H4 (cell line): ENCODE measurements around the gene RAET1L. TPM values are rescaled to one million over a fixed set of nuclear protein-coding genes. Genes with fewer than 3 reads are reported as not detected.
"Not testable (repeated sequence)": the region's sequence is repeated elsewhere in the genome, so short reads cannot be mapped to it uniquely, and the experiment has no call there.

Experiments
- DNase-seq: peaks from one replicate; pipeline ENCODE4 v3.0.0-alpha.2; 2015; ENCODE audit warnings: low spot score
- total RNA-seq: library from RNA; depleted of rRNA; stranded (reverse); fragments of >200 nt; shearing (Covaris generic); gene quantifications from 2 replicates; pipeline ENCODE4 v1.2.3, GENCODE V29; 2014

The RAET1L gene
- total RNA-seq, 1 experiment from 2014 or later, result not detected

- DNase-seq, result no peak
These were observed 19.4 kb upstream of the RAET1L start for GRCh38 chr6:150044621-150045145.

- no peak for DNase-seq
These were observed 18.4 kb upstream of the RAET1L start for GRCh38 chr6:150043501-150044412.

- DNase-seq, result no peak
These were observed 17.8 kb upstream of the RAET1L start for GRCh38 chr6:150043096-150043495.

GRCh38 chr6:150038202-150039062 is 13.1 kb upstream of the RAET1L start:
- no peak for DNase-seq

GRCh38 chr6:150037526-150038201 is 12.3 kb upstream of the RAET1L start:
- no peak for DNase-seq

GRCh38 chr6:150036081-150036480 is 10.7 kb upstream of the RAET1L start:
- DNase-seq, result no peak

- DNase-seq, result no peak
These were observed 8.0 kb upstream of the RAET1L start for GRCh38 chr6:150033207-150033771.

- DNase-seq, result no peak
These were observed 7.3 kb upstream of the RAET1L start for GRCh38 chr6:150032598-150032997.

- no peak for DNase-seq
These were observed 5.3 kb upstream of the RAET1L start for GRCh38 chr6:150030611-150031010.

- no peak for DNase-seq
These were observed 4.4 kb upstream of the RAET1L start for GRCh38 chr6:150029749-150030148.

- no peak for DNase-seq
These were observed 3.9 kb upstream of the RAET1L start for GRCh38 chr6:150029276-150029675.

- DNase-seq, result no peak
These were observed 3.5 kb upstream of the RAET1L start for GRCh38 chr6:150028799-150029198.

GRCh38 chr6:150027806-150028565 is 2.7 kb upstream of the RAET1L start:
- no peak for DNase-seq

GRCh38 chr6:150026976-150027805 is 1.9 kb upstream of the RAET1L start:
- no peak for DNase-seq

GRCh38 chr6:150024646-150025155 is 631 bp downstream of the RAET1L start:
- no peak for DNase-seq

- not testable (repeated sequence) for DNase-seq
These were observed 1.3 kb downstream of the RAET1L start for GRCh38 chr6:150024021-150024420.

- not testable (repeated sequence) for DNase-seq
These were observed 3.5 kb downstream of the RAET1L start for GRCh38 chr6:150021870-150022269.

- no peak for DNase-seq
These were observed 6.3 kb downstream of the RAET1L start for GRCh38 chr6:150018846-150019580.

GRCh38 chr6:150017186-150017521 is 8.2 kb downstream of the RAET1L start:
- DNase-seq, result not testable (repeated sequence)
